Chondrocyte (in vitro differentiated cells): ENCODE results near the gene NAV1. TPM values are rescaled to one million over a fixed set of nuclear protein-coding genes. Genes with fewer than 3 reads are reported as not detected.

Experiments used
- DNase-seq: peaks from one replicate; pipeline ENCODE4 v3.0.0; 2021; ENCODE audit warnings: mixed read lengths, low spot score
- H3K27ac Mint-ChIP-seq: one replicate; pipeline ENCODE4 v1.8.0; 2021; ENCODE audit warnings: mild to moderate bottlenecking, moderate library complexity, mixed read lengths; ENCODE audit not compliant: unreplicated experiment
- H3K27me3 Mint-ChIP-seq: 2 replicates; pipeline ENCODE4 v1.8.0; 2021; ENCODE audit warnings: low read depth, mixed read lengths
- H3K36me3 Mint-ChIP-seq: 2 replicates; pipeline ENCODE4 v1.8.0; 2021; ENCODE audit warnings: low read depth, mixed read lengths
- H3K4me1 Mint-ChIP-seq: 2 replicates; pipeline ENCODE4 v1.8.0; 2021; ENCODE audit warnings: low read depth, mild to moderate bottlenecking, mixed read lengths
- H3K4me3 Mint-ChIP-seq: one replicate; pipeline ENCODE4 v1.8.0; 2021; ENCODE audit warnings: mild to moderate bottlenecking, moderate library complexity, mixed read lengths; ENCODE audit not compliant: unreplicated experiment
- H3K9me3 Mint-ChIP-seq: 2 replicates; pipeline ENCODE4 v1.8.0; 2021; ENCODE audit warnings: low read depth, mixed read lengths
- CTCF ChIP-seq: fragments of 200-600 bp; sonication (generic); IDR thresholded peaks from 2 replicates; pipeline ENCODE4 v1.5.0; 2021; ENCODE audit warnings: antibody characterized with exemption, mild to moderate bottlenecking, moderate library complexity
- total RNA-seq: library from RNA; stranded (reverse); gene quantifications from 3 replicates; pipeline ENCODE4 v1.2.1, GENCODE V29; 2021

Gene NAV1
- total RNA-seq, 1 donor from 2014 or later = 201 TPM

GRCh38 chr1:201505503-201505890, 33.4 kb upstream of the NAV1 start:
- DNase-seq = no peak
- Mint-ChIP-seq H3K9me3 (no peaks in the 10 kb centered on the region), H3K27ac (peak overlapping the region; percentile 79), H3K4me1 (peaks cover 55% of the 10 kb centered on the region), H3K4me3 (no peak overlapping the region), H3K36me3 (no peaks in the 10 kb centered on the region), H3K27me3 (no peaks in the 10 kb centered on the region)
- no peak for TF ChIP-seq CTCF

GRCh38 chr1:201506092-201506491, 32.8 kb upstream of the NAV1 start:
- Mint-ChIP-seq H3K4me3 (no peak overlapping the region), H3K4me1 (peaks cover 49% of the 10 kb centered on the region), H3K36me3 (no peaks in the 10 kb centered on the region)

GRCh38 chr1:201506557-201507359, 32.2 kb upstream of the NAV1 start, which contains the start of gene CSRP1:
TSS of gene CSRP1 (minus strand) at chr1:201507123. CDS start at chr1:201496303, 10,820 bp downstream.
- H3K4me3 Mint-ChIP-seq = no peak within 1 kb of the TSS
- H3K9me3 Mint-ChIP-seq = no peaks in the 10 kb centered on the region
- H3K27ac Mint-ChIP-seq = no peak within 1 kb of the TSS
- no peak for DNase-seq
- H3K27me3 Mint-ChIP-seq = no peaks in the 10 kb centered on the region
- H3K36me3 Mint-ChIP-seq = no peaks in the 10 kb centered on the region
- no peak for TF ChIP-seq CTCF
- H3K4me1 Mint-ChIP-seq = peaks cover 48% of the 10 kb centered on the region

More at GRCh38 chr1:201506092-201506491, 32.8 kb upstream of the NAV1 start:
- DNase-seq = no peak
- Mint-ChIP-seq H3K27me3 (no peaks in the 10 kb centered on the region), H3K9me3 (no peaks in the 10 kb centered on the region), H3K27ac (no peak overlapping the region)
- no peak for TF ChIP-seq CTCF

GRCh38 chr1:201507360-201507675, 31.6 kb upstream of the NAV1 start:
- no peak for TF ChIP-seq CTCF
- H3K27me3 Mint-ChIP-seq = no peaks in the 10 kb centered on the region
- no peak overlapping the region for H3K4me3 Mint-ChIP-seq
- no peaks in the 10 kb centered on the region for H3K9me3 Mint-ChIP-seq
- no peaks in the 10 kb centered on the region for H3K36me3 Mint-ChIP-seq
- H3K4me1 Mint-ChIP-seq = peaks cover 49% of the 10 kb centered on the region
- DNase-seq = no peak
- H3K27ac Mint-ChIP-seq = no peak overlapping the region

GRCh38 chr1:201508809-201509208, 30.1 kb upstream of the NAV1 start:
- Mint-ChIP-seq H3K27me3 (no peaks in the 10 kb centered on the region), H3K9me3 (no peaks in the 10 kb centered on the region), H3K36me3 (no peaks in the 10 kb centered on the region), H3K4me1 (peaks cover 49% of the 10 kb centered on the region), H3K4me3 (no peak overlapping the region), H3K27ac (no peak overlapping the region)
- no peak for DNase-seq
- TF ChIP-seq CTCF = no peak
